NCI-H2107 treated with DMSO at 0.1 percent for 48 hours (cell line): Measurements from ENCODE around the gene CCDC192.

Experiments used
- DNase-seq: peaks from one replicate; lab custom pipeline; 2025; ENCODE audit not compliant: unreplicated experiment; lab: John Stamatoyannopoulos, UW

The CCDC192 gene

DNA sequence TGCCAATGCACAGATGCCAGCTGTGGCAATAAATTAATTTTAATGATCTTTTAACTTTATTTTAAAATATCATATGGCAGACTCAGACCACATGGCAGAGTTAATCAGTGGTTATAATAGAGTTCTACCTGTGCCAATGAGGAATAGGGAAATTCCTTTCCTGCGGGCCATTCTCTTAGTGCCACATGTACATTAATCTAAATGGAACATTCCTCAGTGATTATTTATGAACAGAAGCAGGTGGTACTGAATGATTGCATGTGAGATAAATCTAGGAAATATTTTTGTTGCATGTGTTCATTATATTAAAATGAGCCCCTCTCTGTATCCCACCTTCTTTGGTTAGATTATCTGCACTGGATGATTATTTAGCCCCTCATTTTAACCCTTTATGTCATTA, 102.3 kb downstream of the CCDC192 start:
- no peak for DNase-seq

GRCh38 chr5:127806776-127807175, 103.6 kb downstream of the CCDC192 start:
- no peak for DNase-seq

GRCh38 chr5:127809533-127809932, 106.3 kb downstream of the CCDC192 start:
- no peak for DNase-seq

DNA sequence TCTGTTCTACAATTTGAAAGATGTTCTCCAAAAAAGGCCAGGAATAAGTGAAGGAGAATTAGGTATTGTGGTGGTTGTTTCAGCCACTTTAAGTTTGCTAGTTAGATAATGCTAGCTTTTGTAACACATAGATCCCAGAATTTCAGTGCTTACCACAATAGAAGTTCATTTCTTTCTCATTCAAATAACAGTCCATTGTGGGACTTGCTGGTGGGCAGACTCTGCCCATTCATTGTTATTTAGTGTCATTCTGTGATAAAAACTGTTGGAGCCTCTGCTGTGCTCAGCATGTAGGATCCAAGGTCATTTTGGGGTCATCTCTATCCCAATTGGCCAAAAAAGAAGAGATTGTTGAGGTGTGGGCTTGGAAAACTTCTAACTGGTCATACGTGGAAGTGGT, 106.8 kb downstream of the CCDC192 start:
- DNase-seq: no peak

- DNase-seq: no peak
These were observed 107.7 kb downstream of the CCDC192 start for GRCh38 chr5:127810707-127811490.

GRCh38 chr5:127812570-127812969, 109.4 kb downstream of the CCDC192 start:
- DNase-seq: no peak

DNA sequence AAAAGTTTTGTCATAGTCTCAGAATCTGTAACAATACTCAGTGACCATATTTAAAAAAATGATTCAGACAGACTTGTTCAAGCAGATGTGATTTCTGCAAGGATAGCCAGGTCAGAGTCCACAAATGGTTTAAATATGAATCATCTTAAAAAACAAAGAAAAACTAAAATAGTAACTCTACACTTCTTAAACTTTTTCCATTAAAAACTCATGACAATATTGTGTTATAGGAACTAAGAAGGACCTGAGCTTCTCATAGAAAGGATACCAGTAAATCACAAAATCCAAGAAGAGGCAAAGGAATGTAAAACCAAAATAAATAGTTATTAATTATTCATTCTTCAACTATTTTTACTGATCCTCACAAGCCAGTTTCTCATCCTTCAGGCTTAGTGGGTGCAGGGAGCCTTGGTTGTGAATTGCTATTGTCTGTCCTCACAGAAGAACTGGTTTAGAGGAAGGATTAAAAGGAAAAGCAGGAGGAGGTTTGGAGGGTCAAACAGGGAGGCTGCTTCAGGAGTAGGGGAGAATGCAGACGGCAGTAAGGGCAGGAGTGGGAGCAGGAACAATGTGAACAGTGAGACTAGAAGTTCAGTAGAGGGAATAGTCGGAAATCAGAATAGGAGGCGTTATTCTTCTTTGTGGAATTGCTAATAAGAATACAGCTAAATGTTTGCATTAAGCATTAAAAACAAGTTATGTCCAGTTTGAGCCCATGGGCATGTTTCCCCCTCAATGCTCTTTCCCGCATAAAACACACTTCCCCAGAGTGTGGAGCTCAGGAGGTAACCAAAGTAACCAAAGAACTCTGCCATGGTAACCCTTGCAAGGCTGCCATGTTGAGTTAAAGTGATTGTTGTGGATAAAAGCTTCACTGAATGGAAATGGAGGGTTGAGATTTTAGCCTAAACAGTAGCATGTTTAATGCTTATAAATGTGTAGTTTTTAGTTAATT, 110.7 kb downstream of the CCDC192 start:
- DNase-seq: no peak

GRCh38 chr5:127814588-127814973, 111.4 kb downstream of the CCDC192 start:
- no peak for DNase-seq

GRCh38 chr5:127820910-127821553, 117.8 kb downstream of the CCDC192 start:
- no peak for DNase-seq

GRCh38 chr5:127821896-127822295, 118.7 kb downstream of the CCDC192 start:
- DNase-seq: no peak

DNA sequence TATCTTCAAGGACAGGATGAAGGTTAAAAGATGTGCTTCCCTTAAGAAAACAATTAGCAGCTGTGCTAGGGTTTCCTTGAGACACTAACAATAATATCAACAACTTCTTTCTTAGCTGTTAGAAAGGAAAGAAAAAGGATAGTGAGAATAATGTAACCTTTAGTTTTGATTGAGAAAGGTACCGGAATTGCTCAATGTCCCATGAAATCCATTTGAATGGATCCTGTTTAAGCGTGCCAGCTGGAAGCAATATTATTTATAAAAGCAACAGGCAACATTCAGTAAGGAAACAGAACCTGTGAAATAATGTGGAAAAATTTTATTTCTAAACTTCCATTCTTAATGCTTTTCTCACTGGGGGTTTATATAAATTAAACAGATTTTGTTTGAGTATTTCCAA, 120.9 kb downstream of the CCDC192 start:
- DNase-seq: no peak

DNA sequence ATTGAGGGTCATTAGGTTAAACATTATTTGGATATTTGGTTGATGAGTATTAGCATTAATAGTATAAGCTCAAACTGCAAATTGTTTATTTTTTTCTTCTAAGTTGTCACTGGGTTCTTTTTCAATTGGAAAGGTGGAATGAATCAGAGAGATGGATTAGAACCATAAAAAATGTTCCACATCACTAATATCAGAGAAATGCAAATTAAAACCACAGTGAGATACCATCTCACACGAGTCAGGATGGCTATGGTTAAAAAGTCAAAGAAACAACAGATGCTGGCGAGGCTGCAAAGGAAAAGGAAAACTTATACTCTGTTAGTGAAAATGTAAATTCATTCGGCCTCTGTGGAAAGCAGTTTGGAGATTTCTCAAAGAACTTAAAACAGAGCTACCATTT, 122.8 kb downstream of the CCDC192 start:
- DNase-seq: no peak

DNA sequence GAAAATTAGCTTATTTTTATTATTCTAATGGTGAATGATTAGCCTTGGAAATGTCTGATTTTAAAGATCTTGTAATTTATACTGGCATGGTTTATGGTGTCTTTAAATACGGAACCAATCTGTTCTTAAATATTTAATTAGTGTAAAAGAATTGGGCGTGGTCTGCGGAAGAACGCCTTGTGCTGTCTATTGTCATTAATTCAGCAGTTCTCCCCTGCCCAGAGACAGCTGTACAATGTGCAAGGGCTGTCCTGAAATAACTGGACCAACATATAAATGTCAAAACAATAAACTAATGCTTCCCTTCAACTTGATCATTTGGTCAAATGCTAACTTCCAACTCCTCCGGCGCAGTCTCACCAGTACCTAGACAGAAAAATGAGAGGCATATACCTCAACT, 124.3 kb downstream of the CCDC192 start:
- no peak for DNase-seq

- DNase-seq: no peak
These were observed 127.0 kb downstream of the CCDC192 start for GRCh38 chr5:127830157-127830556.

GRCh38 chr5:127830829-127831598, 127.8 kb downstream of the CCDC192 start:
- DNase-seq: no peak

DNA sequence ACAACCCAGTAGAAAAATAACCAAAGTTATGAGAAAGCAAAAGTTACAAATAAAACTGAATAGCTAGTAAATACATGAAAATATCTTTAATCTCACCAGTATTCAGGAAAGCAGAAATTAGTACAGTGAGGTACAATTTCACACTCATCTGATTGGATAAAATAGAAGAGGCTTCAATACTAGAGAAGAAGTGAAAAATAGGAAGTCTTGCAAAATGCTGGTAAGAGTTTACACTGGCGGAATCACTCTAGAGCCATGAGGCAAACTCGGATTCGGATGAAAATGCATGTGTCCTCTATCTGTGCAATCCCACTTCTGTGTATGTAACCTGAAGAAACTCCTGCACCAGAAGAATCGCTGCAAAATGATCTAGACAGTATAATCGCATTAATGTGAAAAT, 128.9 kb downstream of the CCDC192 start:
- no peak for DNase-seq

GRCh38 chr5:127834094-127834531, 130.9 kb downstream of the CCDC192 start:
- no peak for DNase-seq

DNA sequence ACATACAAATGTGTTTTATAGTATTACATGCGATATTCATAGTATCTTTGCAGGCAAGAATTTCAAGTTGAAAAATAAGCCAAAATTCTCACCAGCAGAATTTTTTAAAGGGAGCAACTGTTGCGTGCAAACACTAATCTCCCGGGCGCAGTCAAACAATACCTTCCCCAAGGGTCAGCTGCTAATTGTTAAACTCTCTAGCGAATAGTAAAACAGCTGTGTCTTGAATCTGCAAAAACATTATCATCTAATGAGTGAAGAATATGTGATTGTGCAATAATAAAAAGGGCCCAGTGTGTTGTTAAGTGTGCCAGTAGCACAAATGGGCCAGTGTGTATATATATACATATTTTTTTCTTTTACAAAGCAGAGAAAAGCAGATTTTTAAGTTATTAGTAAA, 131.4 kb downstream of the CCDC192 start:
- no peak for DNase-seq

GRCh38 chr5:127838661-127839060, 135.5 kb downstream of the CCDC192 start:
- no peak for DNase-seq

- no peak for DNase-seq
These were observed 135.9 kb downstream of the CCDC192 start for GRCh38 chr5:127839072-127839471.
